H9 (cell line): ENCODE measurements around the gene TBC1D7. TPM values are rescaled to one million over a fixed set of nuclear protein-coding genes. Genes with fewer than 3 reads are reported as not detected.

Experiments
- DNase-seq: peaks from one replicate; pipeline ENCODE4 v3.0.0-alpha.2; 2017
- H2AFZ ChIP-seq: one replicate; pipeline ENCODE4 v1.6.1; 2013; ENCODE audit warnings: mild to moderate bottlenecking, low read length, control low read depth, moderate library complexity
- H2AK5ac ChIP-seq: 2 replicates; pipeline ENCODE4 v1.6.1; 2013; ENCODE audit warnings: low read length, control low read depth, mixed read lengths; ENCODE audit not compliant: insufficient read length
- H2BK120ac ChIP-seq: one replicate; pipeline ENCODE4 v1.6.1; 2013; ENCODE audit warnings: low read depth, mild to moderate bottlenecking, low read length, control low read depth, inconsistent platforms; ENCODE audit not compliant: poor library complexity, severe bottlenecking
- H2BK12ac ChIP-seq: 2 replicates; pipeline ENCODE4 v1.6.1; 2013; ENCODE audit warnings: low read length, control low read depth, mixed read lengths, low read depth; ENCODE audit not compliant: insufficient read length
- H2BK15ac ChIP-seq: 2 replicates; pipeline ENCODE4 v1.6.1; 2013; ENCODE audit warnings: low read depth, low read length, control low read depth
- H2BK20ac ChIP-seq: one replicate; pipeline ENCODE4 v1.6.1; 2013; ENCODE audit warnings: low read depth, mild to moderate bottlenecking, low read length, control low read depth, inconsistent platforms; ENCODE audit not compliant: poor library complexity, severe bottlenecking
- H2BK5ac ChIP-seq: 2 replicates; pipeline ENCODE4 v1.6.1; 2013; ENCODE audit warnings: low read length, control low read depth, mixed read lengths; ENCODE audit not compliant: insufficient read length
- H3K14ac ChIP-seq: 2 replicates; pipeline ENCODE4 v1.6.1; 2013; ENCODE audit warnings: low read length, control low read depth; ENCODE audit not compliant: insufficient read depth
- H3K18ac ChIP-seq: 2 replicates; pipeline ENCODE4 v1.6.1; 2013; ENCODE audit warnings: low read depth, mild to moderate bottlenecking, mixed read lengths, low read length, control low read depth; ENCODE audit not compliant: insufficient read length
- H3K23ac ChIP-seq: 2 replicates; pipeline ENCODE4 v1.6.1; 2013; ENCODE audit warnings: low read length, control low read depth, mixed read lengths, low read depth; ENCODE audit not compliant: insufficient read length
- H3K23me2 ChIP-seq: 2 replicates; pipeline ENCODE4 v1.6.1; 2013; ENCODE audit warnings: low read depth, mild to moderate bottlenecking, mixed read lengths, low read length, control low read depth; ENCODE audit not compliant: insufficient read length, poor library complexity, severe bottlenecking
- H3K27ac ChIP-seq: 2 replicates; pipeline ENCODE4 v1.5.1; 2013; ENCODE audit warnings: low read length, control low read depth, mixed read lengths, low read depth; ENCODE audit not compliant: insufficient read length
- H3K27me3 ChIP-seq: 2 replicates; pipeline ENCODE4 v1.6.1; 2013; ENCODE audit warnings: low read length, control low read depth, inconsistent platforms; ENCODE audit not compliant: insufficient read depth
- H3K4ac ChIP-seq: 2 replicates; pipeline ENCODE4 v1.6.1; 2013; ENCODE audit warnings: low read depth, mild to moderate bottlenecking, control low read depth, inconsistent platforms, low read length, moderate library complexity
- H3K4me1 ChIP-seq: 2 replicates; pipeline ENCODE4 v1.6.1; 2013; ENCODE audit warnings: low read length, control low read depth, inconsistent platforms; ENCODE audit not compliant: insufficient read depth
- H3K4me2 ChIP-seq: 2 replicates; pipeline ENCODE4 v1.6.1; 2013; ENCODE audit warnings: low read length, control low read depth, mixed read lengths; ENCODE audit not compliant: insufficient read length, insufficient read depth
- H3K56ac ChIP-seq: 2 replicates; pipeline ENCODE4 v1.6.1; 2013; ENCODE audit warnings: low read depth, mild to moderate bottlenecking, mixed read lengths, low read length, control low read depth; ENCODE audit not compliant: insufficient read length
- H3K79me1 ChIP-seq: 2 replicates; pipeline ENCODE4 v1.6.1; 2013; ENCODE audit warnings: low read depth, mild to moderate bottlenecking, moderate library complexity, low read length, control low read depth, inconsistent platforms; ENCODE audit not compliant: insufficient read depth, poor library complexity, severe bottlenecking
- H3K79me2 ChIP-seq: 2 replicates; pipeline ENCODE4 v1.6.1; 2013; ENCODE audit warnings: low read length, control low read depth, inconsistent platforms; ENCODE audit not compliant: insufficient read depth
- H3K9ac ChIP-seq: 2 replicates; pipeline ENCODE4 v1.6.1; 2013; ENCODE audit warnings: low read length, control low read depth, mixed read lengths; ENCODE audit not compliant: insufficient read length; ENCODE audit errors: extremely low read depth
- H3K9me3 ChIP-seq: one replicate; pipeline ENCODE4 v1.6.1; 2013; ENCODE audit warnings: low read depth, low read length, inconsistent platforms; ENCODE audit not compliant: control insufficient read depth
- H3T11ph ChIP-seq: one replicate; pipeline ENCODE4 v1.6.1; 2013; ENCODE audit warnings: mild to moderate bottlenecking, low read length, control low read depth, inconsistent platforms
- H4K20me1 ChIP-seq: one replicate; pipeline ENCODE4 v1.6.1; 2013; ENCODE audit not compliant: control insufficient read depth, insufficient read length, insufficient read depth
- H4K5ac ChIP-seq: 2 replicates; pipeline ENCODE4 v1.6.1; 2013; ENCODE audit warnings: low read depth, mild to moderate bottlenecking, mixed read lengths, low read length, control low read depth; ENCODE audit not compliant: insufficient read length
- H4K8ac ChIP-seq: replicated peaks from 2 replicates; pipeline ENCODE4 v1.6.1; 2013; ENCODE audit warnings: low read length, control low read depth, mixed read lengths, low read depth; ENCODE audit not compliant: insufficient read length
- H4K91ac ChIP-seq: 2 replicates; pipeline ENCODE4 v1.6.1; 2013; ENCODE audit warnings: low read depth, mild to moderate bottlenecking, moderate library complexity, mixed read lengths, low read length, control low read depth; ENCODE audit not compliant: insufficient read length
- H3K27ac Mint-ChIP-seq, 3 experiments: 2 replicates in 2 of 3; 3 replicates in 1 of 3; pipeline ENCODE4 v1.8.0; 2020 to 2021; ENCODE audit warnings: mixed read lengths in 3 of 3, mild to moderate bottlenecking in 1 of 3, moderate library complexity in 1 of 3
- H3K27me3 Mint-ChIP-seq: 2 replicates; pipeline ENCODE4 v1.8.0; 2021; ENCODE audit warnings: low read depth, mild to moderate bottlenecking, moderate library complexity, mixed read lengths
- H3K36me3 Mint-ChIP-seq, 3 experiments: 2 replicates in 2 of 3; 3 replicates in 1 of 3; pipeline ENCODE4 v1.8.0; 2020 to 2021; ENCODE audit warnings: low read depth in 3 of 3, mixed read lengths in 3 of 3; ENCODE audit not compliant: insufficient read depth in 1 of 3
- H3K4me1 Mint-ChIP-seq, 2 experiments: 2 replicates each; pipeline ENCODE4 v1.8.0; 2020; ENCODE audit warnings: mixed read lengths in 2 of 2
- H3K4me3 Mint-ChIP-seq, 2 experiments: 2 replicates in 1 of 2; 3 replicates in 1 of 2; pipeline ENCODE4 v1.8.0; 2020 to 2021; ENCODE audit warnings: mild to moderate bottlenecking in 2 of 2, mixed read lengths in 2 of 2, moderate library complexity in 1 of 2
- H3K9me3 Mint-ChIP-seq, 2 experiments: 2 replicates in 1 of 2; 3 replicates in 1 of 2; pipeline ENCODE4 v1.8.0; 2020; ENCODE audit warnings: mild to moderate bottlenecking in 2 of 2, mixed read lengths in 2 of 2, moderate library complexity in 1 of 2
- WGBS: extraction: QIAGEN DNeasy Blood & Tissue Kit; methylation state at CpG from one replicate; pipeline ENCODE4 v1.1.7; 2013; ENCODE audit warnings: missing lambda C conversion rate, low lambda C conversion rate, mixed read lengths; ENCODE audit not compliant: insufficient read length; ENCODE audit errors: extremely low coverage; 5-methylcytosine and 5-hydroxymethylcytosine counted together
- total RNA-seq: library from RNA; stranded (reverse); gene quantifications from 2 replicates; pipeline ENCODE4 v1.2.1, GENCODE V29; 2021
- TF ChIP-seq, protein P1 (sequence below): fragments of 200-600 bp; sonication (generic); conservative IDR thresholded peaks from 3 replicates; pipeline ENCODE4 v1.8.0; 2021; ENCODE audit warnings: antibody characterized with exemption, mild to moderate bottlenecking

Gene TBC1D7
- total RNA-seq, 1 experiment from 2014 or later = 33.9 TPM

DNA sequence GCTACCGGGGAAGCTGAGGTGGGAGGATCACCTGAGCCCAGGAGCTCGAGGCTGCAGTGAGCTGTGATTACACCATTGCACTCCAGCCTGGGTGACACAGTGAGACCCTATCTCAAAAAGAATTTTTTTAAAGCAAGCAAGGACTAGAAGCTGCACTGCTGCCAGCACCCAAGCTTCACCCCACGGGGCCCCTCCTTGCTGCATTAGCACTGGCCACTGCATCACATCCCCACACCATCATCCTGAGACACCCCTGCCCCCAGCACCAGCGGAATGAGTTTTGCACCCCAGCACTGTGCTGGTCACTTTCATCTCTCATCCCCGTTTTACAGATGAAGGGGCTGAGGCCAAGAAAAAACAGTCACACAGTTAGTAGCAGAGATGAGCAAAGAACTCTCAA, 30.9 kb downstream of the TBC1D7 start:
- Mint-ChIP-seq H3K27ac (peak overlapping the region in 1 of 3 experiments; percentile 62; a peak in 2 of 7 replicates), H3K36me3 (peaks cover 26 to 55% (median 54%) of the 10 kb centered on the region in 3 experiments; a peak in 6 of 7 replicates)
- H2AFZ ChIP-seq = no peak overlapping the region

More for the DNA sequence above, 30.9 kb downstream of the TBC1D7 start:
- no peak overlapping the region for H2BK120ac ChIP-seq
- no peak overlapping the region for H3K27ac ChIP-seq
- Mint-ChIP-seq H3K4me1 (peaks cover 0 to 3% of the 10 kb centered on the region in 2 experiments; a peak in 1 of 4 replicates), H3K27me3 (no peaks in the 10 kb centered on the region), H3K4me3 (no peak overlapping the region; a peak in 1 of 5 replicates), H3K9me3 (no peaks in the 10 kb centered on the region)
- no peaks in the 10 kb centered on the region for H3K27me3 ChIP-seq
- WGBS = no CpG with 5 or more reads among the region's 5 CpGs
- no peak overlapping the region for H3K23ac ChIP-seq
- H3T11ph ChIP-seq = no peak overlapping the region
- no peaks in the 10 kb centered on the region for H3K79me2 ChIP-seq
- no peak overlapping the region for H2AK5ac ChIP-seq
- H3K56ac ChIP-seq = no peak overlapping the region
- H3K4me2 ChIP-seq = no peak overlapping the region
- no peak overlapping the region for H4K91ac ChIP-seq
- H3K9me3 ChIP-seq = no peaks in the 10 kb centered on the region
- DNase-seq = no peak
- H3K4ac ChIP-seq = no peak overlapping the region
- no peaks in the 10 kb centered on the region for H4K20me1 ChIP-seq
- H4K5ac ChIP-seq = no peak overlapping the region
- TF ChIP-seq, protein P1, sequence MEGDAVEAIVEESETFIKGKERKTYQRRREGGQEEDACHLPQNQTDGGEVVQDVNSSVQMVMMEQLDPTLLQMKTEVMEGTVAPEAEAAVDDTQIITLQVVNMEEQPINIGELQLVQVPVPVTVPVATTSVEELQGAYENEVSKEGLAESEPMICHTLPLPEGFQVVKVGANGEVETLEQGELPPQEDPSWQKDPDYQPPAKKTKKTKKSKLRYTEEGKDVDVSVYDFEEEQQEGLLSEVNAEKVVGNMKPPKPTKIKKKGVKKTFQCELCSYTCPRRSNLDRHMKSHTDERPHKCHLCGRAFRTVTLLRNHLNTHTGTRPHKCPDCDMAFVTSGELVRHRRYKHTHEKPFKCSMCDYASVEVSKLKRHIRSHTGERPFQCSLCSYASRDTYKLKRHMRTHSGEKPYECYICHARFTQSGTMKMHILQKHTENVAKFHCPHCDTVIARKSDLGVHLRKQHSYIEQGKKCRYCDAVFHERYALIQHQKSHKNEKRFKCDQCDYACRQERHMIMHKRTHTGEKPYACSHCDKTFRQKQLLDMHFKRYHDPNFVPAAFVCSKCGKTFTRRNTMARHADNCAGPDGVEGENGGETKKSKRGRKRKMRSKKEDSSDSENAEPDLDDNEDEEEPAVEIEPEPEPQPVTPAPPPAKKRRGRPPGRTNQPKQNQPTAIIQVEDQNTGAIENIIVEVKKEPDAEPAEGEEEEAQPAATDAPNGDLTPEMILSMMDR = no peak
- no peak overlapping the region for H3K9ac ChIP-seq
- no peak overlapping the region for H2BK15ac ChIP-seq
- H3K79me1 ChIP-seq = no peaks in the 10 kb centered on the region
- no peak overlapping the region for H2BK20ac ChIP-seq
- H3K18ac ChIP-seq = no peak overlapping the region
- H3K4me1 ChIP-seq = no peaks in the 10 kb centered on the region
- no peak overlapping the region for H3K14ac ChIP-seq
- H2BK12ac ChIP-seq = no peak overlapping the region
- H3K23me2 ChIP-seq = no peaks in the 10 kb centered on the region
- no peak overlapping the region for H4K8ac ChIP-seq
- H2BK5ac ChIP-seq = no peak overlapping the region
